AML-193 (cell line): Measurements from ENCODE around the gene PARD3B.

Experiments
- DNase-seq, 2 experiments: peaks; one replicate each; lab custom pipeline; 2025; lab: John Stamatoyannopoulos, UW

The PARD3B gene

GRCh38 chr2:205010196-205010595 is 464.9 kb downstream of the PARD3B start:
- DNase-seq: no peak

- DNase-seq: no peak
Measured at GRCh38 chr2:205011031-205011430, 465.8 kb downstream of the PARD3B start.

- DNase-seq: no peak
Measured at GRCh38 chr2:205012961-205013360, 467.7 kb downstream of the PARD3B start.

GRCh38 chr2:205013586-205013985 is 468.3 kb downstream of the PARD3B start:
- DNase-seq: no peak

- no peak for DNase-seq
Measured at GRCh38 chr2:205014201-205014600, 468.9 kb downstream of the PARD3B start.

- no peak for DNase-seq
Measured at GRCh38 chr2:205017381-205017780, 472.1 kb downstream of the PARD3B start.

- no peak for DNase-seq
Measured at GRCh38 chr2:205017912-205018311, 472.6 kb downstream of the PARD3B start.

GRCh38 chr2:205020673-205021072 is 475.4 kb downstream of the PARD3B start:
- DNase-seq: no peak

- DNase-seq: no peak
Measured at GRCh38 chr2:205022841-205023240, 477.6 kb downstream of the PARD3B start.

GRCh38 chr2:205024822-205025518 is 479.7 kb downstream of the PARD3B start:
- peak; percentile 19 to 20 for DNase-seq

GRCh38 chr2:205025580-205026240 is 480.4 kb downstream of the PARD3B start:
- DNase-seq: no peak

GRCh38 chr2:205030695-205031094 is 485.4 kb downstream of the PARD3B start:
- DNase-seq: no peak

GRCh38 chr2:205032093-205032551 is 486.8 kb downstream of the PARD3B start:
- no peak for DNase-seq

GRCh38 chr2:205033431-205033830 is 488.2 kb downstream of the PARD3B start:
- no peak for DNase-seq

GRCh38 chr2:205034034-205034433 is 488.8 kb downstream of the PARD3B start:
- DNase-seq: no peak

GRCh38 chr2:205040323-205040722 is 495.0 kb downstream of the PARD3B start:
- no peak for DNase-seq

GRCh38 chr2:205041472-205042130 is 496.3 kb downstream of the PARD3B start:
- no peak for DNase-seq

- DNase-seq: no peak
Measured at GRCh38 chr2:205043285-205043684, 498.0 kb downstream of the PARD3B start.

GRCh38 chr2:205045706-205046105 is 500.4 kb downstream of the PARD3B start:
- DNase-seq: no peak

GRCh38 chr2:205047273-205047839 is 502.1 kb downstream of the PARD3B start:
- DNase-seq: no peak

GRCh38 chr2:205051417-205051816 is 506.1 kb downstream of the PARD3B start:
- DNase-seq: no peak

- DNase-seq: no peak
Measured at GRCh38 chr2:205052781-205053180, 507.5 kb downstream of the PARD3B start.
